GM18505 (cell line): ENCODE data around the gene EIF4E.
"Not testable (repeated sequence)": the region's sequence is repeated elsewhere in the genome, so short reads cannot be mapped to it uniquely, and the experiment has no call there.

Source experiments
- ATAC-seq: cut with Tn5 transposase; IDR thresholded peaks from one replicate; pipeline ENCODE4 v1.9.1; 2021; ENCODE audit not compliant: unreplicated experiment
- POLR2A ChIP-seq: IDR thresholded peaks from 4 replicates; pipeline ENCODE4 v1.6.1; 2011; ENCODE audit warnings: borderline replicate concordance; ENCODE audit not compliant: insufficient read depth, insufficient read length; ENCODE audit errors: extremely low read depth

Gene EIF4E

DNA sequence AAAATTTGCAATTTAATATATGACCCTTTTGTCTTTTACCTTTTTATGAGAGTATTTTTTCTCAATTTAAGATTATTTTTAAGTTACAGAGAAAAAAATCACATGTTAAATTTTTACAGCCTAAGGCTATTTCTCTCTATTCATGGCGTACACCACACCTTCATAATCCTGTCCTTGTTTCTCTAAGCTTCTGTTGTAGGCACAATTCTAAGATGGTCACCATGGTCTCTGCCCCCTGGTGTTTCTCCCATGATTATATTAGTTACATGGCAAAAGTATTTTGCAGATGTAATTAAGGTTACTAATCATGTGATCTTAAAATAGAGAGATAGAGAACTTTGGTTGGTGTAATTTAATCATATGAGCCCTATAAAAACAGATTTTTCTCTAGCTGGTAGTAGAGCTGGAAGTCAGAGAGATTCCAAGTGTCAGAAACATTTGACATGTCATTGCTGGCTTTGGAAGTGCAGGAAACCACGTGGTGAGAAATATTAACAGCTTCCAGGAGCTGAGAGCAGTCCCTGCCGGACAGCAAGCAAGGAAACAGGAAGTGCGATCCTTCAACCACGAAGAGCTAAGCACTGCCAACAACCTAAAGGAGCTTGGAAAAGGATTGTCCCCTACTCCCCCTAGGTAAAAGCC, 89.8 kb downstream of the EIF4E start:
- TF ChIP-seq POLR2A, result no peak
- ATAC-seq, result no peak

- TF ChIP-seq POLR2A, result no peak
- ATAC-seq, result no peak
Observed at GRCh38 chr4:98838531-98838930, 90.4 kb downstream of the EIF4E start.

DNA sequence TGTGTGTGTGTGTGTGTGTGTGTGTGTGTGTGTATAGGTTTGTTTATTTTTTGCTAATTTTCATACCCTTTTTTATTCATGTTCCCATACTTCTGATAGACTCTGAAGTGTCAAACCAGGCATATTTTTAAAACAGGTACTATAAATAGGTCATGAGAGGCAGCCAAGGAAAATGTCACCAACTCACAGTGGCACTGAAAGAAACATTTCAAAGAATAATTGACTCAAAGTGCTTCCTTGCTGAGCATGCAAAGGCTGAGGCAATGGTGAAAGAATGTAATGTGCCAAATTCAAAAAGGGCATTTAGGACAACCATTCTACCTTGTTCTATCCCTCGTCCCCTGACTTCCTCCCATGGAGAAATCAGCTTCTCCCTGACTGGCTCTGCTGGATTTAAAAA, 95.5 kb downstream of the EIF4E start:
- no peak for TF ChIP-seq POLR2A

GRCh38 chr4:98831036-98831435, 97.9 kb downstream of the EIF4E start:
- not testable (repeated sequence) for ATAC-seq

More for the DNA sequence above, 95.5 kb downstream of the EIF4E start:
- ATAC-seq, result no peak
